Right hindlimb (tissue), 1 donor: ENCODE measurements around the gene KLHDC3.
"Not testable (repeated sequence)": the region's sequence is repeated elsewhere in the genome, so short reads cannot be mapped to it uniquely, and the experiment has no call there.

Experiments used
- DNase-seq: peaks from one replicate; pipeline ENCODE4 v3.0.0-alpha.2; 2018

Gene KLHDC3

GRCh38 chr6:42989923-42990322, 24.1 kb upstream of the KLHDC3 start:
- no peak for DNase-seq

- no peak for DNase-seq
These were observed 20.6 kb upstream of the KLHDC3 start for GRCh38 chr6:42993445-42993844.

- no peak for DNase-seq
These were observed 17.5 kb upstream of the KLHDC3 start for GRCh38 chr6:42996513-42996912.

- DNase-seq: not testable (repeated sequence)
These were observed 15.8 kb upstream of the KLHDC3 start for GRCh38 chr6:42998205-42998604.

GRCh38 chr6:43001843-43002242, 12.2 kb upstream of the KLHDC3 start:
- no peak for DNase-seq

DNA sequence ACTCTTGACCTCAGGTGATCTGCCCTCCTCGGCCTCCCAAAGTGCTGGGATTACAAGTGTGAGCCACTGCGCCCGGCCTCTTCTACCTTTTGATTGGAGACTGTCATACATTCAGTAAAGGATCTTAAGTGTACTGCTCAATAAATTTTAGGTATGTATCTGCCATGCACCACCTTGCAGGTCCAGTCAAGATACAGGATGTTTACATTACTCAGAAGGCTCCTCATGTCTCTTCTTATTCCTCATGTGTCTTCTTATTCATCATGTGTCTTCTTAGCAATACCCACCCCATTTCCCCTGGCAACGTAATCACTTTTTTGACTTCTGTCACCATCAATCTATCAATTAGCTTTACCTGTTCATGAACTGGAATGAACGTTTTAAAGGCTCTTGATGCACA, 8.2 kb upstream of the KLHDC3 start:
- DNase-seq: no peak

DNA sequence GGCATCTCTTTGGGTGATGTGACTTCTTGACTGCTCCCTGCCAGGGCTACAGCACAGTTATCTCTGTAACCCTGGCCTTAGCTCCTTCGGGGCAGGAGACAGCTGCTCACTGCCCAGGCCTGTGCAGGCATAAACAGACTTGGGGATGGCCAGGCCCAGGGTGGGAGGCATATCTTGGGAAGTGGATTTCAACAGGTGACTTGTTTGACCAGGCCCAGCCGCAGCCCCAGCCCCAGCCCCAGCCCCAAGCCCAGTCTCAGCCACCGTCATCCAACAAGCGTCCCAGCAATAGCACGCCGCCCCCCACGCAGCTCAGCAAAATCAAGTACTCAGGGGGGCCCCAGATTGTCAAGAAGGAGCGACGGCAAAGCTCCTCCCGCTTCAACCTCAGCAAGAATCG, 7.8 kb upstream of the KLHDC3 start:
- DNase-seq: no peak

- no peak for DNase-seq
These were observed 6.9 kb upstream of the KLHDC3 start for GRCh38 chr6:43007126-43007525.

DNA sequence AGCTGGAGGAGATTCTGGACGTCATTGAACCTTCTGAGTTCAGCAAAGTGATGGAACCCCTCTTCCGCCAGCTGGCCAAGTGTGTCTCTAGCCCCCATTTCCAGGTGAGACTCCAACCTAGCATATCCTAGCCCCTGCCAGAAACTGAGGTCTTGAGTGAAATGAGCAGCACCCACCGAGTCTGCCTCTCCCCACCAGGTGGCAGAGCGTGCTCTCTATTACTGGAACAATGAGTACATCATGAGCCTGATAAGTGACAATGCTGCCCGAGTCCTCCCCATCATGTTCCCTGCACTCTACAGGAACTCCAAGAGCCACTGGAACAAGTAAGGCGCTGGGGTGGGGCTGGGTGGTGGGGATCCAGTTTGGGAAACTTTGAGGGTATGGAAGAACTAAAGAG, 4.9 kb upstream of the KLHDC3 start:
- peak; percentile 54 for DNase-seq

DNA sequence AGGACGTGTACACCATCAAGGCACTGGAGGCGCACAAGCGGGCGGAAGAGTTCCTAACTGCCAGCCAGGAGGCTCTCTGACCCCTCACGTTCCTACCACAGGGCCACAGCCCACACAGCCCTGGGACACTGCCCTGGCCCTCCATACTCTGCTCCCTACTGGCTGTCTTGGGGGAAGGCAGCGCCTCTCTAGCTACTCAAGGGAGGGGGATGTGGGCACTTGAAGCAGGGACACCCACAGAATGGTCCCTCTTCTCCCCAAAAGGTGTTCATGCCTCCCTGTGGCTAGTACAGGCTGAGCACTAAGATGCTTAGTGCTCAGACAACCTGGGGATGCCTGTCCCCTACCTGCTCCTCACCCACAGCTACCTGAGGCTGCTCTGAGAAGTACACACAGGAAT, 2.8 kb upstream of the KLHDC3 start:
- no peak for DNase-seq

- no peak for DNase-seq
These were observed 1.7 kb upstream of the KLHDC3 start for GRCh38 chr6:43012364-43012763.

DNA sequence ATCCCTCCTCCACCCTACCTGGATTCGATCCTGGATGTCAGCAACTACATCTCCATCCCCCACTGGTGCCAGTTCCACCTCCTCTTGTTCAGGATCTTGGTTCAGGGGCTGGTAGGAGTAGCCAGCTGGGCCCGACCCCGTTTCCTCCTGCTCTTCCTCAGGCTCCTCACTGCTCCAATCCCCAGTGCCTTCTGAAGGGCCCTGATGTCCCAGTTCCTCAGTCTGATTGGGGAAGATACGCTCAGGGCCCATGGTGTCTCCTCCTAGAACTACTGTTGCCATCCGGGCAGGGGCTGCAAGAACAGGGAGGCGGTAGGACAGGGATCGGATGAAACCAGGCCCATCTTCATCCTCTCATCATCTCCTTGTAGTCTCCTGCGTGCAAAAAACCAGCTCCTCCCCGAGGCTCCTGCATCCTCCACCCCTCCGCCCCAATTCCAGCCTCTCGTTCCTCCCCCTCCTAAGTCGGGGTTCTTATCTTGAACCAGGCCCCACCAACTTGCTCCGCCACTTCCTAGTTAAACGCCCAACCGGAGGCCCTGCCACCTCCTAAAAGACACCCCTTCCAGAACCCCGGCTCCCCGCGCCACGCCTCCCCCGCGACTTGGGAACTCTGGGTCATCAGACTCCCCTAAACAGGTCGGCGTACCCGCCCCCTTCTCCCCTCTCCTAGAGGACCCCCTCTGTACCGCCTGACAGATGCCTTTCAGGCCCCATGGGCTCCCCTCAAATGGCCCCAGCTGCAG, 779 bp upstream of the KLHDC3 start:
- DNase-seq: no peak

GRCh38 chr6:43014434-43014909, 423 bp downstream of the KLHDC3 start:
- no peak for DNase-seq

GRCh38 chr6:43016176-43016942, 2.3 kb downstream of the KLHDC3 start:
- peak; percentile 35 for DNase-seq

GRCh38 chr6:43016943-43017334, 2.9 kb downstream of the KLHDC3 start:
- no peak for DNase-seq

DNA sequence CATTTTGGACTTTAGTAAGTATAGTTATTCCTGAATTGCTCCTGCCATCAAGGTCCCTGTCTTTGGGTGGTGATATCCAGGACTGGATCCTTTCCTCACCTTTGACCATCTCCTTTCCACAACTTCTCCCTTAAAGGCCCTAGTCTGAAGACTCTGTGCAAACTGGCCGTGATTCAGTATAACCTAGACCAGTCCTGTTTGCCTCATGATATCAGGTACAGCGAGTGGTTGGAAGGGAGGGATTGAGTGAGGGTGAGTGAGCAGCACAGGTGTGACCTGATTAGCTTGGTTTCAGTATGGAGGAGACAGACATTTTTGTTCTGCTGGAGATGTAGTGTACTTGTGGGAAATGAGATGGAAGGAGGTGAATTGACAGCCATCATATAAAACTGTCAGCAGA, 5.1 kb downstream of the KLHDC3 start:
- DNase-seq: no peak

DNA sequence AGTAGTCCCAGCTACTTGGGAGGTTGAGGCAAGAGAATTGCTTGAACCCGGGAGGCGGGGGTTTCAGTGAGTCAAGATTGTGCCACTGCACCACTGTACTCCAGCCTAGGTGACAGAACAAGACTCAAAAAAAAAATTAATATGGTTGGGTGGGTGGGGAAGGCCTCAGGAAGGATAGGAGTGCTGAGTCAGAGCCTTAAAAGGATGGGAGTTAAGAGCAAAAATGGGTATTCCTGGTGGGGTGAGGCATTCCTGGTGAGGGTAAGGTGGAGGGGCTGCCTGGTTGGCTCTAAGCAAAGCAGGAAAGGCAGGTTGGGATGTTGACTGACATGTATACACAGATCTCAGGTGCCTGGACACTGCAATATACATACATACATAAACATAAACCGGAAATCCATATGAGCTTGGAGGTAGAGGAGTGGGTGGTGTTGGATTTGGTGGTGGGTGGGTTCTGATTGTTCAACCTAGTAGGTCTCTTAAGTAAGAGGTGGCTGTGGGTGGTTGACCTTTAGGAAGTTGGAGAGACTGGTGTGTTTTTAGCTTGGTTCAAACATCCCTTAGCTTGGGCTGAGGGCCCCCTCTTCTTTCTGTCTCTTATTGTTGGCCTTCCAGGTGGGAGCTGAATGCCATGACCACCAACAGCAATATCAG, 6.1 kb downstream of the KLHDC3 start:
- no peak for DNase-seq

GRCh38 chr6:43020847-43021246, 6.8 kb downstream of the KLHDC3 start:
- DNase-seq: no peak

DNA sequence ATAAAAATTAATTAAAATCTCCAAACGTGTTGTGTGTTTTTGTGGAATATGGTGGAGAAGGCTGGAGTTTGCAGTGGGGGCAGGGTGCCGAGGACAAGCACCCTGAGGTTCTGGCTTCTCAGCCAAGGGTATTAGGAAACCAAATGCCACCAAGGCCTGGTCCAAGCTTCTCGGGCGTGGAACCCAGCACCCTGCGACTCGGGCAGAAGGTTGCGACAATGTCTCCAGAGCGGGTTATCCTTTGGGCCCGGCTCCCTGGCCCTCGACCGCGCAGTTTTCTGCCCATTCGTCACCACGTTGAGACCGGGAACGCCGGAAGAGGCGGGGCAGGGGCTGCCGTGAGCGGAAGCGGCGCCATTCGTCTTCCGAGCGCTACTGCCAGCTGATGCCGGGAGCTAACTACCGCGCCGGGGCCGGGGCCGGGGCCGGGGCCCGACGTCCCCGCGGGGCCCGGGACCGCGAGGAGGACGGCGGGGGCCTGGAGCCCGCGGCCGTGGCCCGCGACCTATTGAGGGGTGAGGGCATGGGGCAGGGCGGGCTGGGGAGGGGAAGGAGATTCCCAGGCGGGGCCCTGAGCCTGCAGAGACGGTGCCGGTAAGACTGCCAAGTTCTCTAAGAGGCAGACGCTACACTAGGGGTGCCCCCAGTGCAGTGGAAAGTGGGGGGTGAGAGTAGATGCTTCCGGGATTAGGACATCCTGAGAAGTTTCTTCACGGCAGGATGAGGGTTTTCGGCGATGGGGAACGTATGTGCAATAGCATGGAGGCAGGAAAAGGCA, 7.4 kb downstream of the KLHDC3 start, which contains the start of gene RRP36:
Gene RRP36, plus strand, starts transcription at position 354 of the 778 bp plus-strand sequence. Its CDS starts 32 bp downstream, at position 386.
- peak; percentile 88 for DNase-seq

GRCh38 chr6:43024436-43024835, 10.4 kb downstream of the KLHDC3 start:
- DNase-seq: no peak

GRCh38 chr6:43026365-43026764, 12.3 kb downstream of the KLHDC3 start:
- no peak for DNase-seq

GRCh38 chr6:43029120-43029519, 15.1 kb downstream of the KLHDC3 start:
- DNase-seq: no peak

GRCh38 chr6:43032326-43032725, 18.3 kb downstream of the KLHDC3 start:
- no peak for DNase-seq
